Mesenchymal stem cell (in vitro differentiated cells and primary cell): ENCODE measurements around the gene UGT1A7.
"Not testable (repeated sequence)": the region's sequence is repeated elsewhere in the genome, so short reads cannot be mapped to it uniquely, and the experiment has no call there.

ENCODE experiments used
- DNase-seq: peaks from one replicate; pipeline ENCODE4 v3.0.0-alpha.2; 2013
- H2AFZ ChIP-seq: one replicate; pipeline ENCODE4 v1.6.1; 2013; ENCODE audit warnings: low read depth, mild to moderate bottlenecking, control low read depth, inconsistent platforms, low read length, moderate library complexity
- H2AK5ac ChIP-seq: 2 replicates; pipeline ENCODE4 v1.6.1; 2013; ENCODE audit warnings: low read length, moderate library complexity, mild to moderate bottlenecking, inconsistent platforms; ENCODE audit not compliant: severe bottlenecking
- H2BK120ac ChIP-seq: one replicate; pipeline ENCODE4 v1.6.1; 2013; ENCODE audit warnings: low read depth, mild to moderate bottlenecking, inconsistent platforms, low read length, moderate library complexity
- H2BK12ac ChIP-seq, 2 experiments: one replicate each; pipeline ENCODE4 v1.6.1; 2013; ENCODE audit warnings: inconsistent platforms in 2 of 2, low read length in 2 of 2, mild to moderate bottlenecking in 2 of 2, moderate library complexity in 2 of 2, control low read depth in 1 of 2
- H2BK15ac ChIP-seq: one replicate; pipeline ENCODE4 v1.6.1; 2013; ENCODE audit warnings: mild to moderate bottlenecking, low read depth, inconsistent platforms; ENCODE audit not compliant: poor library complexity, severe bottlenecking
- H2BK5ac ChIP-seq: 2 replicates; pipeline ENCODE4 v1.6.1; 2013; ENCODE audit warnings: low read depth, mild to moderate bottlenecking, low read length, control low read depth, inconsistent platforms; ENCODE audit not compliant: poor library complexity, severe bottlenecking
- H3K14ac ChIP-seq, 2 experiments: one replicate each; pipeline ENCODE4 v1.6.1; 2013; ENCODE audit warnings: inconsistent platforms in 2 of 2, low read length in 2 of 2, control low read depth in 1 of 2, mild to moderate bottlenecking in 1 of 2, moderate library complexity in 1 of 2
- H3K18ac ChIP-seq, 2 experiments: one replicate each; pipeline ENCODE4 v1.6.1; 2013; ENCODE audit warnings: inconsistent platforms in 2 of 2, low read length in 2 of 2, control low read depth in 1 of 2, low read depth in 1 of 2, mild to moderate bottlenecking in 1 of 2
- H3K23ac ChIP-seq, 2 experiments: one replicate each; pipeline ENCODE4 v1.6.1; 2013; ENCODE audit warnings: inconsistent platforms in 2 of 2, low read length in 2 of 2, mild to moderate bottlenecking in 2 of 2, moderate library complexity in 2 of 2, control low read depth in 1 of 2
- H3K27ac ChIP-seq: 2 replicates; pipeline ENCODE4 v1.5.1; 2013; ENCODE audit warnings: mild to moderate bottlenecking, moderate library complexity, low read length, control low read depth, inconsistent platforms; ENCODE audit not compliant: poor library complexity, severe bottlenecking
- H3K27me3 ChIP-seq, 2 experiments: 2 replicates each; pipeline versions ENCODE4 v1.6.1 to v1.7.0; 2013; ENCODE audit warnings: low read length in 2 of 2, mild to moderate bottlenecking in 2 of 2, moderate library complexity in 2 of 2, control low read depth in 1 of 2, inconsistent platforms in 1 of 2; ENCODE audit not compliant: control insufficient read depth in 1 of 2, insufficient read depth in 1 of 2
- H3K36me3 ChIP-seq, 2 experiments: 2 replicates each; pipeline versions ENCODE4 v1.6.1 to v1.7.0; 2013; ENCODE audit warnings: low read length in 2 of 2, control low read depth in 1 of 2, inconsistent platforms in 1 of 2, low read depth in 1 of 2, mild to moderate bottlenecking in 1 of 2; ENCODE audit not compliant: insufficient read depth in 2 of 2, control insufficient read depth in 1 of 2
- H3K4ac ChIP-seq, 2 experiments: one replicate each; pipeline ENCODE4 v1.6.1; 2013; ENCODE audit warnings: inconsistent platforms in 2 of 2, low read length in 2 of 2, mild to moderate bottlenecking in 2 of 2, moderate library complexity in 2 of 2, control low read depth in 1 of 2, low read depth in 1 of 2
- H3K4me1 ChIP-seq: 2 replicates; pipeline ENCODE4 v1.6.1; 2013; ENCODE audit warnings: low read depth, low read length, control low read depth; ENCODE audit not compliant: control insufficient read depth, insufficient read depth
- H3K4me2 ChIP-seq: 2 replicates; pipeline ENCODE4 v1.6.1; 2013; ENCODE audit warnings: low read length, mild to moderate bottlenecking, inconsistent platforms; ENCODE audit not compliant: poor library complexity, severe bottlenecking
- H3K4me3 ChIP-seq, 2 experiments: 2 replicates each; pipeline versions ENCODE4 v1.5.1 to v1.7.0; 2013; ENCODE audit warnings: low read length in 2 of 2, mild to moderate bottlenecking in 2 of 2, control low read depth in 1 of 2, low read depth in 1 of 2; ENCODE audit not compliant: insufficient read depth in 1 of 2
- H3K79me1 ChIP-seq: replicated peaks from 2 replicates; pipeline ENCODE4 v1.6.1; 2013; ENCODE audit warnings: mild to moderate bottlenecking, control low read depth, low read length, inconsistent platforms; ENCODE audit not compliant: poor library complexity, severe bottlenecking
- H3K9ac ChIP-seq: 2 replicates; pipeline ENCODE4 v1.7.0; 2013; ENCODE audit warnings: mild to moderate bottlenecking, low read length, moderate library complexity
- H3K9me3 ChIP-seq: 2 replicates; pipeline ENCODE4 v1.7.0; 2013; ENCODE audit warnings: mild to moderate bottlenecking, low read length; ENCODE audit not compliant: control insufficient read depth
- H4K8ac ChIP-seq: one replicate; pipeline ENCODE4 v1.6.1; 2013; ENCODE audit warnings: inconsistent platforms, mild to moderate bottlenecking, low read length, moderate library complexity
- H4K91ac ChIP-seq: one replicate; pipeline ENCODE4 v1.6.1; 2013; ENCODE audit warnings: mild to moderate bottlenecking, low read length, inconsistent platforms
- WGBS: methylation state at CpG from one replicate; pipeline ENCODE4 v1.1.7; 2013; ENCODE audit warnings: mixed read lengths; 5-methylcytosine and 5-hydroxymethylcytosine counted together

UGT1A7 gene

DNA sequence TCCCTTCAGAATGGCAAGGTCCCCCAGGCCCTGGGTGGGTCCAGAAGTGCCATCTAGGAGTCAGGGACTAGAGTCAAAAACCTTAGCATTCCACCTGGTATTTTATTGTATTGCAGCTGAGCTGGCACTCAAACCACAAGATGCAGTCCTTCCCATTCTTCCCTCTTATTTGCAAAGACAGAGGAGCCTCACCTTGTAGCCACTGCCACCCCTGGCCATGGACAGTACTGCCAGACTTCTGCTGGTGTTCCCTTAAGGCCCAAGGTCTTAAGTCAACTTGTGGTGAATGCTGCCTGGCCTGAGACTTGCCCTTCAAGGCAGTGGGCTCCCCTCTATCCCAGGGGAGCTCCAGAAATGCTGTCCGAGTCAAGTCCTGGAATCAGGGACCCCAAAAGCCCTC, 38.6 kb upstream of the UGT1A7 start:
- Histone ChIP-seq H4K91ac (no peak overlapping the region), H3K23ac (no peak overlapping the region), H2BK120ac (no peak overlapping the region), H4K8ac (no peak overlapping the region), H2AK5ac (no peak overlapping the region), H3K4me2 (no peak overlapping the region), H3K18ac (no peak overlapping the region), H3K9ac (no peak overlapping the region), H3K9me3 (peaks cover 9% of the 10 kb centered on the region), H2AFZ (no peak overlapping the region), H3K79me1 (no peaks in the 10 kb centered on the region), H3K36me3 (no peaks in the 10 kb centered on the region), H3K4me1 (no peaks in the 10 kb centered on the region), H3K27ac (no peak overlapping the region), H2BK15ac (no peak overlapping the region), H3K4ac (no peak overlapping the region), H3K27me3 (peaks cover 0 to 10% of the 10 kb centered on the region in 2 experiments), H3K14ac (no peak overlapping the region), H3K4me3 (no peak overlapping the region), H2BK5ac (no peak overlapping the region), H2BK12ac (no peak overlapping the region)
- no peak for DNase-seq
- 77% methylated on average over 1 of the region's 1 CpG for WGBS

- not testable (repeated sequence) for H2BK120ac ChIP-seq, H2BK15ac ChIP-seq, H2AFZ ChIP-seq, H4K8ac ChIP-seq, H4K91ac ChIP-seq, H3K18ac ChIP-seq, H2BK5ac ChIP-seq, H3K79me1 ChIP-seq, H3K4me1 ChIP-seq, H3K27me3 ChIP-seq, H3K23ac ChIP-seq, H3K4me3 ChIP-seq, H3K14ac ChIP-seq, H3K4ac ChIP-seq, DNase-seq, H2BK12ac ChIP-seq, H2AK5ac ChIP-seq, H3K9ac ChIP-seq, H3K4me2 ChIP-seq, H3K9me3 ChIP-seq, H3K36me3 ChIP-seq, H3K27ac ChIP-seq
- WGBS, result 74% methylated on average over 3 of the region's 3 CpGs
Measured at GRCh38 chr2:233646033-233646432, 35.7 kb upstream of the UGT1A7 start.

DNA sequence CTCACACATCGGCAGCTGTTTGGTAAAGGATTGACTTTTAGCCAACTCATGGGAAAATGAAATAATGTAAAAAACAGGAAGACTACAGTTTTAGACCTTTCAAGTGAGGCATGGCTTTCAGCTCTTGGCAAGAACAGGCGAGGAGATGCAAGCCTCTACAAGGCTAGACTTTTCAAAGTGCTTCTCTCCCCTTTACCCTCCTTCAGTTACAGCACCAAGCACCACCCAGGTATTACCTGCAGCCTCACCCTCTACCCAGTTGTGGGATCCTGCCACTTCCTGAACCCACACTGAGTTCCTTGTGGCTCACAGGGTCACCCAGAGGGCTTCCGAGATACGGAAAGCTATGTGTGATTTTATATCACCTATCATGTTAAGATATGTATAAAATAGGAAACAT, 30.7 kb upstream of the UGT1A7 start:
- Histone ChIP-seq H3K23ac (no peak overlapping the region), H3K18ac (no peak overlapping the region), H3K9me3 (peaks cover 3% of the 10 kb centered on the region), H2BK120ac (no peak overlapping the region), H2AFZ (no peak overlapping the region), H3K79me1 (no peaks in the 10 kb centered on the region), H3K27ac (no peak overlapping the region), H2BK15ac (no peak overlapping the region), H2AK5ac (no peak overlapping the region), H3K14ac (no peak overlapping the region), H3K4me2 (no peak overlapping the region), H3K4me3 (no peak overlapping the region), H2BK5ac (no peak overlapping the region), H3K36me3 (no peaks in the 10 kb centered on the region), H3K4ac (no peak overlapping the region), H4K91ac (no peak overlapping the region), H4K8ac (no peak overlapping the region), H3K9ac (no peak overlapping the region), H3K4me1 (no peaks in the 10 kb centered on the region), H3K27me3 (peaks cover 0 to 4% of the 10 kb centered on the region in 2 experiments), H2BK12ac (no peak overlapping the region)
- 54% methylated on average over 2 of the region's 4 CpGs for WGBS
- DNase-seq, result no peak

DNA sequence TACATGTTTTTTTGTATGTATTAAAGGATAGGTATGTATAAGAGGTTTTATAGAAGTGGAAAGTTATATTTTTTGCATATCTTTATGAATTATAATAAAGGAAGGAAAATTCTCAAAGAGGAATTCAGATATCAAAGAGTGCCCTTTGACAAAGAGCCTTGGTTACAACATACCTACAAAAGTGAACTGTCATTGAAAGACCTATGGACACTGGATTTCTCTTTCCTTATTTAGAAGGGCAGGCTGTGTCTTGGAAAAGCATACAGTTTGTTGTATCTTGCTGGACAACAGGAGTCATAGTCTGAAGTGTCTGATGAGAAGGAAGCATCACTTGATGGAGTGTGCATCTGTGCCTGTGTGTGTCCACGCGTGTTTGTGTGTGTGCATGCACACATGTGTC, 30.3 kb upstream of the UGT1A7 start:
- Histone ChIP-seq H2BK15ac (no peak overlapping the region), H3K79me1 (no peaks in the 10 kb centered on the region), H2AK5ac (no peak overlapping the region), H3K14ac (no peak overlapping the region), H3K36me3 (no peaks in the 10 kb centered on the region), H3K4me2 (no peak overlapping the region), H3K27ac (no peak overlapping the region), H3K18ac (no peak overlapping the region), H2BK12ac (no peak overlapping the region), H3K27me3 (peaks cover 0 to 4% of the 10 kb centered on the region in 2 experiments), H3K9ac (no peak overlapping the region), H2AFZ (no peak overlapping the region), H3K4me3 (no peak overlapping the region), H2BK120ac (no peak overlapping the region), H3K4me1 (no peaks in the 10 kb centered on the region), H3K4ac (no peak overlapping the region), H3K23ac (no peak overlapping the region), H4K91ac (no peak overlapping the region), H4K8ac (no peak overlapping the region), H2BK5ac (no peak overlapping the region), H3K9me3 (peaks cover 3% of the 10 kb centered on the region)
- no peak for DNase-seq
- 100% methylated on average over 2 of the region's 2 CpGs for WGBS
